ENCODE results near the gene WRAP53.
"Not testable (repeated sequence)": the region's sequence is repeated elsewhere in the genome, so short reads cannot be mapped to it uniquely, and the experiment has no call there.

WRAP53 gene

DNA sequence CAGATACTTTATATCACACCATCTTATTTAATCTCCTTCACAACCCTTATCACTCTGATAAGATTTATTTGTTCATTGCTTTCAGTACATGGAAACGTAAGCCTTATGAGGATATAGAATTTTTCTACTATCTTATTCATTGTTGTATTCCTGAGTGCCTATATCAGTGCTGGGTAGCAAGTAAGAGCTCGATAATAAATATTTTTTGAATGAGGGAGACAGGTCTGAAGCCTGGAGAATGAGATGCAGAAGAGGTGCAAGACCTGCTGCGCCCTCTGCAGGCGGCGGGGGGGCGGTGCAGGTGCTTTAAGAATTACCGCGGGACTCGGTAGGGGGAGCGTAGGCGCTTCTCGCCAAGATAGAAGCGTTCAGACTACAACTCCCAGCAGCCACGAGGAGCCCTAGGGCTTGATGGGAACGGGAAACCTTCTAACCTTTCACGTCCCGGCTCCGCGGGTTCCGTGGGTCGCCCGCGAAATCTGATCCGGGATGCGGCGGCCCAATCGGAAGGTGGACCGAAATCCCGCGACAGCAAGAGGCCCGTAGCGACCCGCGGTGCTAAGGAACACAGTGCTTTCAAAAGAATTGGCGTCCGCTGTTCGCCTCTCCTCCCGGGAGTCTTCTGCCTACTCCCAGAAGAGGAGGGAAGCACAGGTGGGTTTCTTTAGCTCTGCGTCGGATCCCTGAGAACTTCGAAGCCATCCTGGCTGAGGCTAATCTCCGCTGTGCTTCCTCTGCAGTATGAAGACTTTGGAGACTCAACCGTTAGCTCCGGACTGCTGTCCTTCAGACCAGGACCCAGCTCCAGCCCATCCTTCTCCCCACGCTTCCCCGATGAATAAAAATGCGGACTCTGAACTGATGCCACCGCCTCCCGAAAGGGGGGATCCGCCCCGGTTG is at the start of gene WRAP53:
TSS of gene WRAP53 (plus strand) at position 570 of the 900 bp plus-strand sequence. CDS start at position 742, 172 bp downstream.
- peak; percentile 98 for DNase-seq

- no peak for DNase-seq
These were observed 47.5 kb upstream of the WRAP53 start for GRCh38 chr17:7640783-7641182.

GRCh38 chr17:7641635-7642034 is 46.6 kb upstream of the WRAP53 start:
- DNase-seq = not testable (repeated sequence)

DNA sequence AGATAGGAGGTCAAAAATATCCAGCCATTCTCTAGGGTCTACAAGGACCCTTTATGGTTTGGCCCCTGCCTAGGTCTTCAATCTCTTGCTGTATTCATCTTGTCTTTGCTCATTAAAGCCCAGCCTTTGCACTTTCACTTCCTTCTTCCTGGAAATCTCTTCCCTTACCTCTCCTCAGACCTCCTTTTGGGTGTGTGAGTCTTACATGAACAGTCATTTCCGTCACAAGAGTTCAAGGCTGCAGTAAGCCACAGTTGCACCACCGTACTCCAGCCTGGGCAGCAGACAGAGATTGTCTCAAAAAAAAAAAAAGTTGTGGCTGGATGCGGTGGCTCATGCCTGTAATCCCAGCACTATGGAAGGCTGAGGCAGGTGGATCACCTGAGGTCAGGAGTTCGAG is 43.5 kb upstream of the WRAP53 start:
- no peak for DNase-seq

DNA sequence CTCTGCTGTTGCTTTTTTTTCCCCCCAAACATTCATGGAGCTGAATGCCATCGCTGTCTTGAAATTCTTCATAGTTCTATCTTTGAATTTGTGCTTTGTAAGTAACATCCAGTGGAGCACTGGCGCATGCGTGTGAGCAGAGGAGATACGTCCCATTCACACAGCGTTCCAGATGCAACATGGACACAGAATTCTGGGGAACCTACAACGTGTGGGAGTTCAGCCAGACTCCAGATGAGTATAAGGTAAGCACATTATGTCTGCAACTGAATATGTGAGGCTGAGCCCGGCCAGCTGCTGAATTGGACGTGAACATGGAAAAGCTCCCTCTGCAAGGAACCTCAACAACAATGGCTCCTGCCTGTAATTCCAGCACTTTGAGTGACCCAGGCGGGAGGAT is 41.8 kb upstream of the WRAP53 start:
- no peak for DNase-seq

- no peak for DNase-seq
These were observed 41.3 kb upstream of the WRAP53 start for GRCh38 chr17:7647018-7647417.

GRCh38 chr17:7650509-7651096 is 37.7 kb upstream of the WRAP53 start, which contains the start of gene ATP1B2:
Gene ATP1B2, plus strand, starts transcription at chr17:7650926. Its CDS starts 593 bp downstream, at chr17:7651519.
- no peak for DNase-seq

DNA sequence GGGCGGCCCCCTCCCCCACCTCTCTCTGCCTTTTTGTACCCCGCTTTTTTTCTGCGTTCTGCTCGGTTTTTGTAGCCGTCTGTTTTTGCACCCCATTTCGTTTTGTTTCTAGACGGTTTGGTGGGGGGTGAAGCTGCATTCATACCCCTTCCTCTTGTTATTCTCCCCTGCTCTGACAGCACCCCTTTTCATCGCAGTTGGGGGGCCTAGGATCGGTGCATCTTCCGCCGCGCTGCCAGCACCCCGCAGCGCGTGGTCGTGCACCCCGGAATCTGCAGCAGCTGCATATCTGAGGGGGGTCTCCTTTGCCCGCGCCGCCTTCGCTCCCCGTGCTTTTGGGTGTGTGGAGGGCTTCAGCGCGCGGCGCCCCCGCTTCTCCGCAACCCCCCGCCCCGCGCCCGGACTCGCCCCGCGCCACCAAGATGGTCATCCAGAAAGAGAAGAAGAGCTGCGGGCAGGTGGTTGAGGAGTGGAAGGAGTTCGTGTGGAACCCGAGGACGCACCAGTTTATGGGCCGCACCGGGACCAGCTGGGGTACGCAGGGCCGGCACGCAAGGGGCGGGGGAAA is 37.1 kb upstream of the WRAP53 start:
- DNase-seq = no peak

- no peak for DNase-seq
These were observed 36.5 kb upstream of the WRAP53 start for GRCh38 chr17:7651665-7652387.

DNA sequence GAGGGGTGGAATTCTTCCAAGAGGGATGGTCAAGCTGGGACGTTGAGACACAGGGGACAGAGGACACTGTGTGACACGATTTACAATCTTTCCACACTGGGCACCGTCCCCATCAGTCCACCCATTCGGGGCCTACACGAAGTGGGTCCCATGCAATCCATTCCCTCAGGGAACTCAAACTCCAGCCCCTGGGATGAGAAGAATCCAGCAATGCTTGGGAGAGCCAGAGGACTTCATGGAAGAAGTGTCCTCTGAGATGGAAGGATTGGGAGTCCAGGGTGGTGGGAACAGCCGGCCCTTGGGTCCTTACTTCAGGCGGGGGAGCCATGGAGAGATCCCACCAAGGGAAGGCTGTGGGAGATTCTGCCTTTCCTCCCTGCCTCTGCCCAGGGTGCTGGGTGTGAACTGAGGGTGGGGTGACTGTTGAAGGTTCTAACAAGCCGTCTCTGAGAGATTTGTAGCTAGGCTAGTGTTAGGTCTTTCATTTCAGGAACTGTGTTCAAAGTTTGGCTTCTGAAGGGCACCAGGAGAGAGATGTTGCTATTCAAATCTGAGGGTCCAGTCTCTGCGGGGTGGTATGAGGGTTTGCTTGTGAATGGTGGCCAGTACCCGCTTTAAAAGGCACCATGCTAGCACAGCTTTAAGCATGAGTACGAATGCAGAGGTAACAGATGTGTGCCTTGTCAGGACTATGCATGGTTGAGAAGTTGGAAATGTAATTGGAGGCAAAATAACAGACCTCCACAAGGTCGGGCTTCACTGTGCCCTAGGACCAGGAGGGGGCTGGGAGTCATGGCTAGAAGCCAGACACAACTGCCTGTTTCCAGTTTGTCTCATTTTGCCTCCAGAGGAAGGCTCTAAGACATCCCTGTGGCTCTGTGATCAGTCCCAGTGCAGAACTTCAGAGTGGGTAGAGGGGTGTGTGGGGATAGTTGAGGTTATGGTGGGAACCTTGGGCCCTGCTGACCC is 35.6 kb upstream of the WRAP53 start:
- DNase-seq = no peak

DNA sequence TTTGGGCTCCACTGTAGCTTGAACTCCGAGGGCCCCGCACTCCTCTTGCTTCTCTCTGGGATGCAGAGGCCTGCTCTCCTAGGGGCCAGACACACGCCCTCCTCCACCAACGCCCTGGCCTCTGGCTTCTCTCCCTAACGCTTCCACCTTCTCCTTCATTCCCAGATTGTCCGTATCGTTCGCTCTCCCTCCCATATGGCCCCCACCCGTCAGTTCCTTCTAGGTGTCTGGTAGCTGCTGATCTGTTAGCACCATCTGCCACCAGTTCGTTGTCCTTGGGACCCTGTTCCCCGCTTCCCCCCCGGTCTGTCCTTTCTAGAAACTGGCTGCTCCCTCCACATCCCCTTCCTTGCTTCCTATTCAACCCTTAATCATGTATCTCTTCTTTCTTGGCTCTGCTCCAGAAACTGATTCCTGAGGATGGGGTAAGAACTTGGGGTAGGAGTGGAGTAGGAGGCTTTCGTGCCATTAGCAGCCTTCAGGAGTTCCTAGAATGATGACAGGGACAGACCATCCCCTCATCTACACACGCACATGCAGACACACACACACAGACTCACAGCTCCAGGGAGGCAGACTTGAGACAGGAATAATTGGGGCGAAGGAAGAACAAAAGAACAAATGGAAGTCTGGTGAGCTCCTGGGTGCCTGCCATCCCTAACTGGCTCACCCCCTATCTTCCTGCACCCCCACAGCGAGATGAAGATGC is 33.3 kb upstream of the WRAP53 start:
- DNase-seq = no peak

DNA sequence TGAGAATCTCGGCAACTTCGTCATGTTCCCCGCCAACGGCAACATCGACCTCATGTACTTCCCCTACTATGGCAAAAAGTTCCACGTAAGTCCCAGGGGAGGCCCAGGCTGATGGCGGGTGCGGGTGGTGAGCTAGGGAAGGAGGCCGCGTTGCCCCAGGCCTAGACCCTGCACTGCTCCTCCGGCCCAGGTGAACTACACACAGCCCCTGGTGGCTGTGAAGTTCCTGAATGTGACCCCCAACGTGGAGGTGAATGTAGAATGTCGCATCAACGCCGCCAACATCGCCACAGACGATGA is 32.8 kb upstream of the WRAP53 start:
- no peak for DNase-seq

GRCh38 chr17:7656958-7657609 is 31.2 kb upstream of the WRAP53 start:
- no peak for DNase-seq

GRCh38 chr17:7667656-7668406 is 20.4 kb upstream of the WRAP53 start:
- no peak for DNase-seq

GRCh38 chr17:7668482-7668881 is 19.8 kb upstream of the WRAP53 start:
- no peak for DNase-seq

DNA sequence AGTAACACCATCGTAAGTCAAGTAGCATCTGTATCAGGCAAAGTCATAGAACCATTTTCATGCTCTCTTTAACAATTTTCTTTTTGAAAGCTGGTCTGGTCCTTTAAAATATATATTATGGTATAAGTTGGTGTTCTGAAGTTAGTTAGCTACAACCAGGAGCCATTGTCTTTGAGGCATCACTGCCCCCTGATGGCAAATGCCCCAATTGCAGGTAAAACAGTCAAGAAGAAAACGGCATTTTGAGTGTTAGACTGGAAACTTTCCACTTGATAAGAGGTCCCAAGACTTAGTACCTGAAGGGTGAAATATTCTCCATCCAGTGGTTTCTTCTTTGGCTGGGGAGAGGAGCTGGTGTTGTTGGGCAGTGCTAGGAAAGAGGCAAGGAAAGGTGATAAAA is 15.0 kb upstream of the WRAP53 start:
- DNase-seq = no peak

DNA sequence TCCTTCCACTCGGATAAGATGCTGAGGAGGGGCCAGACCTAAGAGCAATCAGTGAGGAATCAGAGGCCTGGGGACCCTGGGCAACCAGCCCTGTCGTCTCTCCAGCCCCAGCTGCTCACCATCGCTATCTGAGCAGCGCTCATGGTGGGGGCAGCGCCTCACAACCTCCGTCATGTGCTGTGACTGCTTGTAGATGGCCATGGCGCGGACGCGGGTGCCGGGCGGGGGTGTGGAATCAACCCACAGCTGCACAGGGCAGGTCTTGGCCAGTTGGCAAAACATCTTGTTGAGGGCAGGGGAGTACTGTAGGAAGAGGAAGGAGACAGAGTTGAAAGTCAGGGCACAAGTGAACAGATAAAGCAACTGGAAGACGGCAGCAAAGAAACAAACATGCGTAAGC is 13.3 kb upstream of the WRAP53 start:
- no peak for DNase-seq

DNA sequence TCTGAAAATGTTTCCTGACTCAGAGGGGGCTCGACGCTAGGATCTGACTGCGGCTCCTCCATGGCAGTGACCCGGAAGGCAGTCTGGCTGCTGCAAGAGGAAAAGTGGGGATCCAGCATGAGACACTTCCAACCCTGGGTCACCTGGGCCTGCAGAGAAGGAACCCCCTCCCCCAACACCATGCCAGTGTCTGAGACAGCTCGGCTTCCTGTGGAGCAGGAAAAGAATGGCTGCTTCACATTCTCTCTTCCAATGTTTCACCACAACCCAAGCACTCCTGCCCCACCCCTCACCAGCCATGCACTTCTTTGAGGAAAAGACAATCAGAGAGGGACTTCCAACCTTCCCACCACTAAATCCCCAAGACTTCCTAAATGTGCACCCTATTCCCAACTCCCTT is 11.7 kb upstream of the WRAP53 start:
- no peak for DNase-seq

- DNase-seq = no peak
These were observed 10.7 kb upstream of the WRAP53 start for GRCh38 chr17:7677388-7678067.

Measured in HCEC 1CT (cell line).